Mucosa of descending colon (tissue), 3 donors: ENCODE measurements around the gene PABPC1L. TPM values are rescaled to one million over a fixed set of nuclear protein-coding genes. Genes with fewer than 3 reads are reported as not detected.
A peak's percentile ranks its signal among the peaks of the same experiment; 100 is the strongest.

Source experiments
- ATAC-seq: fragments of 200-7000 bp; cut with Tn5 transposase; one replicate; pipeline ENCODE4 v1.9.1; 2020; ENCODE audit warnings: mild to moderate bottlenecking, moderate library complexity
- DNase-seq, 3 donors: peaks; one replicate each; pipeline ENCODE4 v3.0.0-alpha.2; 2020
- H3K36me3 ChIP-seq: fragments of 200-600 bp; one replicate; pipeline ENCODE4 v1.8.0; 2021; ENCODE audit warnings: low read depth, mild to moderate bottlenecking
- H3K4me1 ChIP-seq: fragments of 200-600 bp; one replicate; pipeline ENCODE4 v1.8.0; 2021; ENCODE audit warnings: low read depth, mild to moderate bottlenecking
- H3K4me3 ChIP-seq: fragments of 200-600 bp; one replicate; pipeline ENCODE4 v1.8.0; 2021; ENCODE audit warnings: mild to moderate bottlenecking
- H3K9me3 ChIP-seq: fragments of 200-600 bp; one replicate; pipeline ENCODE4 v1.8.0; 2021; ENCODE audit warnings: mild to moderate bottlenecking
- CTCF ChIP-seq: fragments of 200-600 bp; IDR thresholded peaks from one replicate; pipeline ENCODE4 v1.8.0; 2022; ENCODE audit warnings: antibody characterized with exemption, mild to moderate bottlenecking
- intact Hi-C, 2 donors: fragments of 100-400 bp; cut with DNase I in 1 of 2; cut with micrococcal nuclease in 1 of 2; formaldehyde crosslinking; loops; one replicate each; pipeline versions ENCODE4 v1.11.0 to v1.11.1; 2022; cut with DNase I, micrococcal nuclease
- total RNA-seq, 3 donors: library from RNA; stranded (reverse); fragmentation: NEBNext Ultra II Directional in 2 of 3; extraction: Animal tissue kit (Norgen Biotek cat#: 25700) in 2 of 3; gene quantifications; one replicate each; pipeline versions ENCODE4 v1.2.1 to v1.2.4, GENCODE V29; 2021 to 2023
- donor health status: DM: no; HTN: no; CAD: no; lungs with moderate emphysema.
- donor health status: DM: no; HTN: no; CAD: no.
- donor health status: DM: no; HTN: yes; CAD: no.

The PABPC1L gene
- total RNA-seq, 3 donors from 2014 or later = 13.3 to 21.6 (median 18.7) TPM

DNA sequence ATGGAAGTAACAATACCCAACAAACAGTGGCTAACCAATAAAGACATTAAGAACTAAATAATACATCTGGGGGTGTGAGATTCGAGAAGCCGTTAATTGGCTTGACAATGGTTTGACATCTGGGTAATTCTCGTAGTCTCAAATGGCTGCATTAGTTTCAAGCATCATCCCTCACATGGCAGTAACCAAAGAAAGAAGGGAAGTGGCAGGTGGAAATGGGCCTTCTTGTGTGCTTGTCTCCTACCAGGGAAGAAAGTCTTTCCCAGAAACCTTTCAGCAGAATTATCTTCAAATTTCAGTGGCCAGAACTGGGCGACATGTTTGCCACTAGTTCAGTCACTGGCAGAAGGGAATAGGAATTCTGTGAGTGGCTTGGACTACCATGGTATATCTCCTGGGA is 66.8 kb downstream of the PABPC1L start:
- intact Hi-C loops = no loop called here
- H3K9me3 ChIP-seq = no peaks in the 10 kb centered on the region
- H3K4me3 ChIP-seq = no peak overlapping the region
- peaks cover 23% of the 10 kb centered on the region for H3K4me1 ChIP-seq
- DNase-seq (no peak), ATAC-seq (no peak)
- no peaks in the 10 kb centered on the region for H3K36me3 ChIP-seq
- no peak for TF ChIP-seq CTCF

DNA sequence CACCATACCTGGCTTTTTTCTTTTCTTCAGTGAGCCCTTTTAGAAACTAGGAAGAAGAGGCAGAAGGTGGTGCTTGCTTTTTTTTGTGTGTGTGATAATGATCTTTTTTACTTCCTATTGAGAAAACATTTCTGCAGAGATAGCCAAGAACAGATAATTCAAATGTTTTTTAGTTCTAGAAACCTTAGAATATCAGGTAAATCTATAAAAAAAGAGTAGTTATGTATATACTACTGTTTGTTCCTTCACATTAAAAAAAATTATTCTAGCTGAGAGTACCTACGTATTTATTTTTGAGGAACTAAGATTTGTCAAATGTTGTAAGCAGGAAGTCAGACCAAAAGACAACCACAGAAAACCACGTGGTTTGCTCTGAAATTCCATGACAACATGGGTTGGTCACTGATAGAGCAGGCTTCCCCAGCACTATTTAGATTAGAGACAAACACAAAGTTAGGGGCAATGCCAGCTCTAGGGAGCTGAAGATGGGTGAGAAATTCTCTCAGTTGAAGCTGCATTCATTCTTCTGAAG is 69.3 kb downstream of the PABPC1L start:
- no peaks in the 10 kb centered on the region for H3K36me3 ChIP-seq
- peaks cover 4% of the 10 kb centered on the region for H3K4me1 ChIP-seq
- ATAC-seq (peak; percentile 93), DNase-seq (peak in 1 of 3 donors; percentile 71)
- H3K4me3 ChIP-seq = no peak overlapping the region
- intact Hi-C loops = no loop called here
- TF ChIP-seq CTCF = no peak
- no peaks in the 10 kb centered on the region for H3K9me3 ChIP-seq

- peaks cover 4% of the 10 kb centered on the region for H3K4me1 ChIP-seq
- H3K9me3 ChIP-seq = no peaks in the 10 kb centered on the region
- no peak for TF ChIP-seq CTCF
- intact Hi-C loops = no loop called here
- no peak overlapping the region for H3K4me3 ChIP-seq
- no peak for ATAC-seq
- DNase-seq = no peak
- no peaks in the 10 kb centered on the region for H3K36me3 ChIP-seq
These were observed 72.0 kb downstream of the PABPC1L start for GRCh38 chr20:44981736-44982406.

- no peak overlapping the region for H3K4me3 ChIP-seq
- TF ChIP-seq CTCF = no peak
- no peak for DNase-seq
- no peaks in the 10 kb centered on the region for H3K9me3 ChIP-seq
- intact Hi-C loops = no loop called here
- no peaks in the 10 kb centered on the region for H3K4me1 ChIP-seq
- no peaks in the 10 kb centered on the region for H3K36me3 ChIP-seq
- no peak for ATAC-seq
These were observed 73.3 kb downstream of the PABPC1L start for GRCh38 chr20:44983093-44983674.

GRCh38 chr20:44988631-44989171 is 78.8 kb downstream of the PABPC1L start:
- intact Hi-C loops = no loop called here
- DNase-seq = no peak
- no peak for TF ChIP-seq CTCF
- no peak for ATAC-seq
- H3K4me3 ChIP-seq = no peak overlapping the region
- no peaks in the 10 kb centered on the region for H3K36me3 ChIP-seq
- H3K9me3 ChIP-seq = no peaks in the 10 kb centered on the region
- peaks cover 6% of the 10 kb centered on the region for H3K4me1 ChIP-seq

Other genes starting within 250 kb of the PABPC1L start
- gene CCN5, start 194.7 kb upstream of the PABPC1L start, total RNA-seq = 1 to 10 TPM; 1.7 to 6.3 (median 4.2) TPM
- gene KCNK15, start 164.2 kb upstream of the PABPC1L start, total RNA-seq = under 1 TPM; 0.17 to 0.44 (median 0.43) TPM
- 1 to 10 TPM in 2 of 3 donors, under 1 TPM in 1; 0.51 to 2.0 (median 1.4) TPM for gene RIMS4, start 99.5 kb upstream of the PABPC1L start, total RNA-seq
- 100 to 1,000 TPM; 196 to 265 (median 251) TPM for gene YWHAB, start 24.4 kb upstream of the PABPC1L start, total RNA-seq
- 10 to 100 TPM; 10.9 to 15.4 (median 13.3) TPM for gene TOMM34, start 50.3 kb downstream of the PABPC1L start, total RNA-seq
- 10 to 100 TPM; 34.2 to 42.0 (median 36.6) TPM for gene STK4, start 56.5 kb downstream of the PABPC1L start, total RNA-seq
- gene KCNS1, start 191.1 kb downstream of the PABPC1L start, total RNA-seq = under 1 TPM in 2 of 3 donors, not detected in 1; 0.09 to 0.17 TPM
- not detected for gene WFDC5, start 205.1 kb downstream of the PABPC1L start, total RNA-seq
- not detected for gene WFDC12, start 214.4 kb downstream of the PABPC1L start, total RNA-seq